HG02610 (cell line): ENCODE data around the gene BAX.
A peak's percentile ranks its signal among the peaks of the same experiment; 100 is the strongest.

Experiments
- ATAC-seq: cut with Tn5 transposase; IDR thresholded peaks from one replicate; pipeline ENCODE4 v1.9.1; 2021; ENCODE audit warnings: mild to moderate bottlenecking, moderate library complexity; ENCODE audit not compliant: unreplicated experiment

Gene BAX

DNA sequence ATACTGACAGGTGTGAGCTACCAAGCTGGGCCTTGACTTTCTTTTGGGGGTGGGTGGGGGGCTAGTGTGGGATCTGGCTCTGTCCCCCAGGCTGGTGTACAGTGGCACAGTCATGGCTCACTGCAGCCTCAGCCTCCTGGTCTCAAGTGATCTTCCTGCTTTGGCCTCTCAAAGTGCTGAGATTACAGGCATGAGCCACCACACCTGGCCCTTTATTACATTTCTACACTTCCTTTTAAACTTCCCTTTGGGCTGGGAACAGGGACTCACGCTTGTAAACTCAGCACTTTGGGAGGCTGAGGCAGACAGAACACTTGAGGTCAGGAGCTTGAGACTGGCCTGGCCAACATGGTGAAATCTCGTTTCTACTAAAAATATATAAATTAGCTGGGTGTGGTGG, 22.4 kb downstream of the BAX start:
- no peak for ATAC-seq

DNA sequence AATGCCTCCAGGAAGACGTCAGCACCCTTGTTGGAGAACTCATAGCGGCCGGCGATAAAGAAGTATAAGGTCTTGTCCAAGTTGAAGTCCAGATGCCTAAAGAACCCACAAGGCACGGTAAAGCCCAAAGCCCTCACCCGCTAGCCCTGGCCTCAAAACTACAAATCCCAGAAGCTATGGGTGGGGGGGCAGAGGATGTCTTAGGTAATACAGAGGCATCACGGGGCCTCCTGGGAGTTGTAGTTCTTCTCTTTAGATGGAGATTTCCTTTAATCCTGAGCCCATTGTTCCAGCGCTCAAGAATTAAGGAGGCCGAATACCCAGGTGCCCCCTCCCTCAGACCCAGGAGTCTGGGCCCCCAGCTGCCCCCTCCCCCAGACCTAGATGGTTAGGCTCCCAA, 27.6 kb downstream of the BAX start:
- ATAC-seq = no peak

DNA sequence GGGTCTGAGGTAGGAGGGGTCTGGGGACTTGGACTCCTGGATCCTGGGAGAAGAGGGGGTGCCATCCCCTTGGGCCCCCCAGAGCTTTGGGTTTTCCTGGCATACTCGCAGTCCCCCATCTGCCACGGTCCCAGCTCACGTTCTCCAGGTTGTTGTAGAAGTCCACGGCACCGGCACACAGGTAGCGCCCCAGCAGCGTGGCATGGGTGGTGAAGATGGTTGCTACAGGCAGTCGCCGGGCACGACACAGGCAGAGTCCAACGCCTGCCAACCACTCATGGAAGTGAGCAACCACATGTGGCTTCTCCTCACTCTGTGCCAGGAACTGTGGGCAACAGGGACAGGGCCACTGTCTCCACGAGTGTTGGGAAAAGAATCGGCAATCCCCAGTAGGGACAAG, 31.0 kb downstream of the BAX start:
- ATAC-seq = no peak

DNA sequence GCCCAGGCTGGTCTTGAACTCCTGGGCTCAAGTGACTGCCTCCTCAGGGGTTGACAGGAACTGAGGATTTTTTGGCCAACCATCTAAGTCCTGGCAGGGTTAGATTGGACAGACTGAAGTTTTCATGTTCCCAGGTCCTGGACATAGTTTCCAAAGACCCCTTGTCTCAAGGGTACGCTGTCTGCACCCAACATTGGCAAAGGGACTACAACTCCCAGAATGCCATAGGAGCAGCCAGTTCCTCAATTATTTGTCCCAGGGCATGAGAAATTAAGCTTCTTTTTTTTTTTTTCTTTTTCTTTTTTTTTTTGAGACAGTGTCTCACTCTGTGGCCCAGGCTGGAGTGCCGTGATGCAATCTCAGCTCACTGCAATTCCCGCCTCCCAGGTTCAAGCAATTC, 31.5 kb downstream of the BAX start:
- no peak for ATAC-seq

DNA sequence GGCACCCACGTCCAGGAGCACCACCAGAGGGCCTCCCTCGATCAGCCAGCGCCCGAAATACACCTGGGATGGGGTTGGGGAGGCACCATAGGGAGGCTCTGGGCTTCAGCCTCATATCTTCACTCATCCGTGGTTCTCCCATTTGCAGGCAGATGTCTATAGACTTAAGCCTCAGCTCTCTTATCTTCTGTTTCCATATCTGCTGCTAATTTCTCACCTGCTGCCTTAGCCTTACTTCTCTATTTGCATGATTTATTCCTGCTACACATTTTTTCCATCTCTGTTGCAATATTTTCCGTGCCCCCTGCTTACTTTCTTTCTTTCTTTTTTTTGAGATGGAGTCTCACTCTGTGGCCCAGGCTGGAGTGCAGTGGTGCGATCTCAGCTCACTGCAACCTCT, 32.6 kb downstream of the BAX start:
- ATAC-seq = no peak

DNA sequence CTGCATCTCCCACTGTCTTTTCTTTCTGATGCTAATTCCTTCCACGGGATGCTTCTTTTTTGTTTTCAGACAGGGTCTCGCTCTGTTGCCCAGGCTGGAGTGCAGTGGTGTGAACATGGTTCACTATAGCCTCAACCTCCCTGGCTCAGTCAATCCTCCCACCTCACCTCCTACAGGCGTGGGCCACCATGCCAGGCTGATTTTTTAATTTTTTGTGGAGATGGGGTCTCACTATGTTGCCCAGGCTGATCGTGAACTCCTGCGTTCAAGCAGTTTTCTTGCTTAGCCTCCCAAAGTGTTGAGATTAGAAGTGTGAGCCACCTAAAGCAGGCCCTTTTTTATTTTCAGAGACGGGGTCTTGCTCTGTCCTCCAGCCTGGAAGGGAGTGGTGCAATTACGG, 33.6 kb downstream of the BAX start:
- ATAC-seq = no peak

DNA sequence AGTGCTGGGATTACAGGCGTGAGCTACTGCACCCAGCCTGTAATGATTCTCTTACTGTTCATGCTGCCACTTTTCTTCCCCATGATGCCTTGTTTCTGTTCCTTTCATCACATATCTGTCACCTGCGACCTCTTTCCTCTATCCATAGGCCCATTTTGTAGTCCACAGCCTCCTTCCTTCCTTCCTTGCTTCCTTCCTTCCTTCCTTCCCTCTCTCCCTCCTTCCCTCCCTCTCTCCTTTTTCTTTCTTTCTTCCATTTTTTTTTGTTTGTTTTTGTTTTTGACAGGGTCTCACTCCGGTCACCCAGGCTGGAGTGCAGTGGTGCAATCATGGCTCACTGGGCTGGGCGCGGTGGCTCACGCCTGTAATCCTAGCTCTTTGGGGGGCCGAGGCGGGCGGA, 34.2 kb downstream of the BAX start:
- no peak for ATAC-seq

DNA sequence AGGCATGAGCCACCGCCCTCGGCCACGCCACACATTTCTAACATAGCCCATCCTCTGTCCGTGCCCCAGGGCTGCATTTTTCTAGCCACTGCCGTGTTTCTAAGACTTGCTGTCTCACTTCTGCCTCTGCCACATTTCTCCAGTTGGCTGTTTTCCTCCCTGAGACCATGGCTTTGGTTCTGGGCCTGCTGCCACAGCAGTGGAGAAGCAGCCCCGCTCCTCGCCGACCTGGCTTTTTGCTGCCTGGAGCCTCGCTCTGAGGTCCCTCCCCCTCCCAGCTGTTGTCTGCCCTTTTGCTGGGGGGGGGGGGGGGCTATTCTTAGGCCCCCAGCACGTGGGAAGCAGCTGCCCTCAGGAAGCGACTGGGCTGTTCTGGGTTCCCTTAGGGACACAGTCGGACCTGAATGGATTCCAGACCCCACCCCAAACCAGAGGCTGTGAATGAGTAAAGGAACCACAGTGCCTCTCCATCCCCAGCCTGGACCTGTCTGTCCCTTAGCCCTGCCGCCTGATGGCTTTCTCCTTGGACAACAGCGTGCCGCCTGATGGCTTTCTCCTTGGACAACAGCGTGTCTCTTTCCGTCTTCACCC, 35.1 kb downstream of the BAX start:
- no peak for ATAC-seq

DNA sequence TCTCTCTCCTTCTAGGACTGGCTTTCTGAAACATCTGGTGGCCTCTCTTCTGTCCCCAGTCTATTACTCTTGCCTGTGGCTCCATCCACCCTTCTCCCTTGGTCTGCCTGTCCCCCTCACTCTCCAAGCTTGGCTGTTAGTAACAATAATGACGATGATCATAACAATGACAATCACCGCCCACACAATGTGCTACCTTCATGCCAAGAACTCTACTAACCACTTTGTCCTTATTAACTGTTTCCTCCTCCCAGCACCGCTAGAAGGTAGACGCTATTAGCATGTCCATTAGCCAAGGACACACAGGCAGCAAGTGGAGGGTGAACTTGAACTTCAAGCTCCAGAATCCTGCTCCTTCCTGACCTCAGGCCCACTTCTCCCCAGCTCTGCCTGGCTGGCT, 35.7 kb downstream of the BAX start:
- no peak for ATAC-seq

DNA sequence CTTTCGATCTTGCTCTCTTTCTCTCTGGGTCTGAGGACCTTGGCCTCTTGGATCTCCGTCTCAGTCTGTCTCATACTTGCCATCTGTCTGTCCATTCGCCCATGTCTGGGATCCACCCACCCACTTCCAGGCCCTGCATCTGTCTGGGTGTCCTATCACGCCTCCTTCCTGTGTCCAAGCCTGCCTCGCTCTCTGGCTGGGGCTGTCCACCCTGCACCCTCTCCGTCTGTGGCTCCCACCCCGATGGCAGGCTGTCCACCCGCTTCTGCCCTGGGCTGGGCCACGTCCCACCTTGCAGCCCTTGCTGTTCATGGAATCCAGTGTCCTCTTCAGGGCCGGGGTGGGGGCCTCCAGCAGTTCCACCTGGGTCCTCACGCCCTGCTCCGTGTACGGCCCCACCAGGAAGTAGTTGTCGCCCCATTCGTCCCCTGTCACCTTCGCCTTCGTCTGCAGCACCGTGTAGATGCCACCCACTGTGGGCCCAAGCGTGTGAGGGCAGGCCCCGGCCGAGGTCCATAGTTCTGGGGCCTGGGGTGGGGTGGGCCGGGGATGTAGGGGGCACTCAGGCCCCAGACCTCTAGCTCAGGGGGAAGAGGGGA, 36.4 kb downstream of the BAX start:
- no peak for ATAC-seq

DNA sequence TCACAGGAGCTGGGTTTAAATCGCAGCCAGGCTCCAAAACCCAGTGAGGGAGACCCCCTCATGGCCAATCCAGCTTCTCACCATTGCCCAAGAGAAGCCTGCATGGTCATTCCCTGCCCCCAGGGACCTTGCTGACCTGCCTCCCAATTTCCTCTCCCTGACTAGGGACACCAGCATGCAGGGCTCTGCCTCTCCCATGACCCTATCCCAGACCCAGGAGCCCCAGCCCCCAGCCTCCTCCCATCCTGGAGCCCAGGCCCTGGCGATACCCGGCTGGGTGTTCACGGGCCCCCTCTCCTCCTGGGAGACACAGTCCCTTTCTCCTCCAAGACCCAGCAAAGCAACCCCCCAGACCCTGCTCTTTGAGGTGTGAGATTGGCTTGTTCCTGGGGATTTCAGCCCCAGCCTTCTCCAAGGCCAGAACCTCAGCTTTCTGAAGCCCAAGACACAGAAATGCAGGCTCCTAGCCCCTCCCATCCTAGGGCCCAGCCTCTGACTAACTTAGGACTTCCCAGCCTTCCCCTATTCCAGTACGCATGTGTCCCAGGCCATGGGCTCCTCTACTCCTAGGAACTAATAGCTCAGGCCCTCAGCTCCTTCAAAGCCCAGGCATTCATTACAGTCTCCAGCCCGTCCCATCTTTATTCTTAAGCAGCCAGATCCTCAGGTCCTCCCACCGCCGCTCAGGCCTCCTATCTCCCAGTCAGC, 37.4 kb downstream of the BAX start:
- no peak for ATAC-seq

DNA sequence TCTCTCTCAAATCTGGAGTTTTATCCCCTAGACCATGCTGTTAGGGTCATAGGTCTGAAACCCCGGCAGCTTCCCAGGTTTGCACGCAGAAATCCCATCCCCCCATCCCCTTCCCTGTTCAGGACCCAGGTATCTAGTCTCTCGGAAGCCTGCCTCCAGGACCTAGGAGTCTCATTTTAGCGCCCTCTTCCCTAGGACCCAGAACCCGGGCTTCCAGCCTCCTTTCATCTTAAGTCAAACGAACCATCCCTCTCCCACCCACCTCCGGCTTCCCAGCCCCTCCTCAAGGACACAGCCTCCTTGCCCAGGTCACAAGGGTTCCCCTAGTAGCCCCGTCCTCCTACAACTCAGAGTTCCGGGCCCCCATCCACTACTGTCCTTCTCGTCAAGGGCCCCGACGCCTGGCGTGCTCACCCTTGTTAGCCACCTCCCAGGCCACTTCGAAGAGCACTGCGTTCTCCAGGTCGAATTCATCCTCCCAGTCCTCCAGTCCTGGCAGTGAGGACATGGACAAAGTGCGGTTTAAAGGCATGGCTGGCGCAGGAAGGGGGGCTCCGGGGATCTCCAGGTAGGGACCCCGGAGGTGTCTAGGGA, 38.0 kb downstream of the BAX start:
- ATAC-seq = no peak

DNA sequence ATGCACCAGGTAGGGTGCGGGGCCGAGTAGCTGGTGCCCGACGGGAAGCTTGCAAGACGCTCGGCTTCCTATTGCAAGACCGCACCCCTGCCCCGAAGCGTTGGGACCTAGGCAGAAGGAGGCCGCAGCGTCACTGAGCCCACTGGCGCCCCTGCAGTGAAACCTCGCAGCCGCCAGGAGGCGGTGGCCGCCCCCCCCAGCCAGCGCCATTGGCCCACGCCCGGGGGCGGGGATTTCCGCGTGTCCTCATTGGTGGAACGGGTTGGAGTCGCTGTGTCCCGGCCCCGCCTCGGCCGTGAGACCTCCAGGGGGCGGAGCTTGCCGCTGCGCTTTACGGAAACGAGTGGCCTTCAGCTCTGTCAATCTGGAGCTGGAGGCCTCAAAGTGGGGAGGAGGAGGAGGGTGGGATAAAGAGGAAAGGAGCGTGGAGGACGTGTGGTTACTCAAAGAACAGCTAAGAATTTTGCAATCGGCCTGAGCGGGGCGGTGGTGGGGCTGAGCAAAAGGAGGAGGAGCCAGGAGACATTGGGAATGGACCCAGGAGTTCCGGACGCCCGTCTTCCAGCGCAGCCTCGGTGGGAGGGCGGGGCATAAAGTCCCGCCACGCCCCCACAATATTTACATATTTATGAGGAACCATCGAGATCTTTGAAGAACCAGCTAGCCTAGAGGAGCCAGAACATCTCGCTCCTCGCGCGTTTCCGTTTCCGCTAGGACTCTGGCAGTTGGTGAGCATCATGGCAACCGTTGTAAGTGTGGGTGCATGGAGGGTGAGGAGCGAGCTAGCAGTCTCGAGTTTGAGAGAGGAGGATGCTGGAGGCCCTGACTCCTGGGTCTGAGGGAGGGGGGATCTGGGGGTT, 38.7 kb downstream of the BAX start, which contains the start of the genes GYS1 and RUVBL2:
GYS1 (minus strand) TSS at position 135 of the 860 bp plus-strand sequence. CDS start 197 bp downstream, outside the sequence.
RUVBL2 (plus strand) TSS at position 713 of the 860 bp plus-strand sequence; CDS start at position 738, 25 bp downstream.
- peak; percentile 88 for ATAC-seq

DNA sequence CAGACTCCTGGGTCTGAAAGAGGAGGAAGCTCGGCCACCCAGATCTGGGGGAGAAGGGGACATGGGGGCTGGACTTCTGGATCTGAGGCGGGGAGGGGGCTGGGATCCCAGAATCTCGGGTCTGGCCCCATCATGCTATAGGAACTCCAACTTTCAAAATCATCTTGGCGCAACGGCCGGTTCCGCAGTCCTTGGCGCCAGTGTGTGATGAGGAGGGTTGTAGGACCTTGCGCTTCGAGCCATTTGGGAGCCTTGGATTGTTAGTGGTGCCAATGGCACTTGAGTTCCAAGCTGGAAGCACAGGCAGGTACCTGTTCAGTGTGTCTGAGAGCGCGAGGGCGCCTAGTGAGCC, 39.3 kb downstream of the BAX start:
- ATAC-seq = no peak

DNA sequence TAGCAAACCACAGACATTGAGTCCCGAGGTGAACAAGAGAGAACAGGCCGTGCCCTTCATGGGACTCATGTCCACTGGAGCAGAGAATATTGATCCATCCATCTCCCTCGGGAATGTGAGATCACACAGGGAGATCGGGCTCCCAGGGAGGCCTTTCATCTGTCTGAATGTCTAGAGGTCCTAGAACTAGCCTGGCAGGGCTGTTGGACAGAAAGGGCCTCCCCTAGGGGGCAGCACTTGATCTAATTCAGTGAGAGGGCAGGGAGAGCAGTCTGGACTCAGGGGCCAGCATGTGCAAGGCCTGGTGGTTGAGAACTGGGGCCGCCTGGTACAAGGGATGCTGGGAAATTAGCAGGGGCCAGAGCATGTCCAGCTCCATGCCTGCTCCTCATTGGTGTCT, 43.3 kb downstream of the BAX start:
- ATAC-seq = no peak

DNA sequence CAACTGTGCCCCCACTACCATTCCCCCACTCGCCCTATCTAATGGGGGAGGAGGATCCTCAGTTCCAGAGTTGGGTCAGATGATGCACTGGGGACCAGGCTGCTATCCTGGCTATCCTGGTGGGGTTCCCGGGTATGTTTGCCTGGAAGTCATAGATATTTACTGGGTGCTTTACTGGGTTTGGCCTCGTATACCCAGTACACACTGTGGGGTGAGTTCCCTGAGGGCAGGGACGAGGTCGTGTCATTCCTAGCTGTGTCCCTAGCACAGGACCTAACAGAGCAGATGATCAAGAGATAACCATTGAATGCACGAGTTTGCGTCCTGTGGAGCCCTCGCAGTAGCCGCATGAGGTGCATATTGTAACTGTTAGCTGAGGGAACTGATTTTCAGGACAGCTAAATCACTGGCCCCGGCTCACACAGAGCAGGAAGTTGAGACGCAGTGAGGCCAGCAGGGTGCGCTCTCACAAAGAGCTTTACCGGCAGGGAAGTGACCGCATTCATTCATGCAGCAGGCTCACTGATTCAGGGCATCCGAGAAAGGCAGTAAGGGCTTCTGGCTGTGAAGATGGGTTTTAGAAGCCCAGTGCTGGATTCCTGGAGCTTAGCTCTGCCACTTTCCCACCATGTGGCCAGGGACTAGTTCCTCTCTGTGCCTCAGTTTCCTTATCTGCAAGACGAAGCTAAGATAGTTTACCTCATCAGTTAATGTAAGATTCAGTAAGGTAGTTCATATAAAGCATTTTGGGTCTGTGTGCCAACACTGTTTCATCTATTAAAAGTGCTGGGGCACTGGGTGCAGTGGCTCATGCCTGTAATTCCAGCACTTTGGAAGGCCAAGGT, 45.0 kb downstream of the BAX start:
- no peak for ATAC-seq

DNA sequence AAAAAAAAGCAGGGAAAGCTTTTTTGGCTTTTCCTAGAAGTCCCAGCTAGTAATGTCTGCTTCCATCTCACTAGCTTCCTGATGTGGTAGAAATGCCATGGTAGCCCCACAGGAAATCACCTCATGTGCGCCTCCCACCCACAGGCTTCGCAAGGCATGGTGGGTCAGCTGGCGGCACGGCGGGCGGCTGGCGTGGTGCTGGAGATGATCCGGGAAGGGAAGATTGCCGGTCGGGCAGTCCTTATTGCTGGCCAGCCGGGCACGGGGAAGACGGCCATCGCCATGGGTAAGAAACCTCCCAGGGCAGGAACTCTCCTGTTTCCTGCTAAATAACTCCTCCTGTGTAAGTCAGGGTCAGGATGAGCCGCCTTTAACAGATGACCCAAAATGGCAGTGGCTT, 49.5 kb downstream of the BAX start:
- no peak for ATAC-seq

DNA sequence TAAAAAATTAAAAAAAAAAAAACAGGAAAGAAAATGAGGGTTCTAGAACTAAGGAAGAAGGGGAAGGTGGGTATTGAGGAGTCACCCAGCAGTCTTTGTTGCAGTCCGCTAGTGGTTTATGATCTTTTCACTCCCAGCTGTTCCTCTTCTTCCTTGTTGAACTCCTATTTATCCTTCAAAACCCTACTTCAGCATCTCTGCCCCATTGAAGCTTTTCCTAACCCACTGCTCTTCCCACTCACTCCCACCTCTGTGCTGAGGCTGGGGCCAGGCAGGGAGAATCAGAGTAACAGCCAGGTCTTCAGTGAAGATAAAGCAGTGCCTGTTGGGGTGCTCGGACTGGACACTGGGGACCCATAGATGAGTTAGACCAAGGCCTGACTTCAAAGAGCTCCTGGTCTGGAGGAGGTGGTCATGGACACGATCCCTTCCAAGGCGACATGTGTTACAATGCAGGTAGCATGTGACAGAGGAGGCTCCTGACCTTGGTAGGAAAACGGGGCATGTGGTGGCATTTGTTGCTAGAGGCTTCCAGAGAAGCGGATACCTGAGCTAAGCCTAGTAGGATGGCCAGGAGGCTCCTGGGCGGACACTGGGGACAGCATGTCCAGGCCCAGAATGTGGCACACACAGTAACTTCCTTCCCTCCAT, 50.4 kb downstream of the BAX start:
- ATAC-seq = no peak

DNA sequence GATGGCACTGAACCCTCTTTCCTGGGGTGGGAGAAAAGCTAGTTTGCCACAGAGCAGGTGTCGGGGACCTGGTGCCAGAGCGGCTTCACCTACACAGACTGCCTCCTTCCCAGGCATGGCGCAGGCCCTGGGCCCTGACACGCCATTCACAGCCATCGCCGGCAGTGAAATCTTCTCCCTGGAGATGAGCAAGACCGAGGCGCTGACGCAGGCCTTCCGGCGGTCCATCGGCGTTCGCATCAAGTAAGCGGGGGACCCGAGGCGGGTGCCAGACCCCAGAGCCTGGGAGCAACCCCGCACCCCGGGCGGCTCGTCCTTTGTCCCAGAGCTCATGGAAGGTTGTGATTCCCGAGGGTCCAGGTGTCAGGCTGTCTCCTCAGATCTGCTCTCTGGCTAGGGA, 52.2 kb downstream of the BAX start:
- ATAC-seq = no peak

DNA sequence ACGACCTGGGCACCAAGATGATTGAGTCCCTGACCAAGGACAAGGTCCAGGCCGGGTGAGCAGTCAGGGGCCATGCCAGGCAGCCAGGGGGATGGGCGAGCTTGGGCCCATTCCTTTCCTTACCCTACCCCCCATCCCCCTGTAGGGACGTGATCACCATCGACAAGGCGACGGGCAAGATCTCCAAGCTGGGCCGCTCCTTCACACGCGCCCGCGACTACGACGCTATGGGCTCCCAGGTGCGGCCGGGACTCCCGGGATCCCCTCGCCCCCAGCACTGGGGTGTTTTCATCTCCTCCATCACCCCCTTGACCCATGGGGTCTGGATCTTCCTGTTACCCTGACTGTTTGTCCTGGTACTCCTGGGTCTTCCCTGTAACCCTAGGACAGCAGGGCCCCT, 55.2 kb downstream of the BAX start:
- ATAC-seq = no peak
